Upper lobe of left lung (tissue), 6 donors: Measurements from ENCODE around the gene BMP8A. TPM values are rescaled to one million over a fixed set of nuclear protein-coding genes. Genes with fewer than 3 reads are reported as not detected.

Experiments
- ATAC-seq, 2 donors: fragments of 200-7000 bp; cut with Tn5 transposase; one replicate each; pipeline ENCODE4 v1.9.1; 2022; ENCODE audit warnings: mild to moderate bottlenecking in 2 of 2, moderate library complexity in 2 of 2; ENCODE audit not compliant: low FRiP score in 2 of 2
- DNase-seq, 2 donors: peaks; one replicate each; pipeline ENCODE4 v3.0.0-alpha.2; 2019 to 2020
- H3K27ac ChIP-seq, 4 donors: fragments of 200-600 bp; sonication (generic); one replicate each; pipeline ENCODE4 v1.5.1; 2016 to 2019
- H3K27me3 ChIP-seq, 4 donors: fragments of 200-600 bp; sonication (generic); one replicate each; pipeline ENCODE4 v1.5.1; 2017 to 2019
- H3K36me3 ChIP-seq, 4 donors: fragments of 200-600 bp; sonication (generic); one replicate each; pipeline ENCODE4 v1.5.1; 2016 to 2019
- H3K4me1 ChIP-seq, 4 donors: fragments of 200-600 bp; sonication (generic); one replicate each; pipeline ENCODE4 v1.5.1; 2018 to 2019
- H3K4me3 ChIP-seq, 4 donors: fragments of 200-600 bp; sonication (generic); one replicate each; pipeline ENCODE4 v1.5.1; 2017 to 2019; ENCODE audit warnings: mild to moderate bottlenecking in 2 of 4, moderate library complexity in 1 of 4
- H3K9me3 ChIP-seq, 4 donors: fragments of 200-600 bp; sonication (generic); one replicate each; pipeline ENCODE4 v1.5.1; 2018 to 2019
- CTCF ChIP-seq, 6 experiments: fragments of 450-650 bp in 4 of 6; fragments of 200-600 bp in 2 of 6; sonication (generic) in 2 of 6; IDR thresholded peaks; one replicate each; pipeline ENCODE4 v1.5.1; 2016 to 2019; ENCODE audit warnings: antibody characterized with exemption in 6 of 6
- EP300 ChIP-seq, 4 donors: sonication (generic); formaldehyde crosslinking; IDR thresholded peaks; one replicate each; pipeline ENCODE4 v1.5.1; 2017; ENCODE audit warnings: antibody characterized with exemption in 4 of 4, control low read depth in 2 of 4
- POLR2A ChIP-seq, 4 donors: fragments of 450-650 bp; IDR thresholded peaks; one replicate each; pipeline ENCODE4 v1.5.1; 2016 to 2017; ENCODE audit warnings: antibody characterized with exemption in 4 of 4, mild to moderate bottlenecking in 2 of 4
- POLR2AphosphoS5 ChIP-seq, 2 donors: sonication (generic); formaldehyde crosslinking; IDR thresholded peaks; one replicate each; pipeline ENCODE4 v1.5.1; 2017; ENCODE audit warnings: antibody characterized with exemption in 2 of 2
- WGBS, 2 donors: methylation state at CpG; one replicate each; pipeline ENCODE4 v1.1.5; 2017 to 2018; 5-methylcytosine and 5-hydroxymethylcytosine counted together
- total RNA-seq, 6 donors: library from RNA; depleted of rRNA in 4 of 6; stranded (reverse); fragments of >200 nt in 4 of 6; gene quantifications; one replicate each; pipeline versions ENCODE4 v1.1.0 to v1.2.1, GENCODE V29; 2016 to 2021
- donor health status: DM: no; HTN: no; CAD: no; lungs with moderate emphysema.
- donor health status: DM: no; HTN: yes; CAD: no; lungs with severe emphysema.

BMP8A gene
- total RNA-seq, 6 donors from 2014 or later: 0.30 to 1.4 (median 0.88) TPM; not detected in 1

- no peaks in the 10 kb centered on the region for H3K27me3 ChIP-seq
- 94 to 96% methylated on average over 1 of the region's 1 CpG for WGBS, 2 donors
- no peak overlapping the region for H3K4me3 ChIP-seq
- no peaks in the 10 kb centered on the region for H3K9me3 ChIP-seq
- H3K4me1 ChIP-seq: no peaks in the 10 kb centered on the region
- H3K36me3 ChIP-seq: peaks cover 53 to 72% (median 65%) of the 10 kb centered on the region in 4 donors
- no peak for TF ChIP-seq EP300 (IDR thresholded peaks at IDR 0.05)
- TF ChIP-seq POLR2AphosphoS5 (IDR thresholded peaks at IDR 0.05): no peak
- TF ChIP-seq POLR2A (IDR thresholded peaks at IDR 0.05): no peak
- no peak for TF ChIP-seq CTCF (IDR thresholded peaks at IDR 0.05)
- DNase-seq (no peak), ATAC-seq (no peak)
- H3K27ac ChIP-seq: no peak overlapping the region
Observed at GRCh38 chr1:39561279-39561678, 69.8 kb downstream of the BMP8A start.

DNA sequence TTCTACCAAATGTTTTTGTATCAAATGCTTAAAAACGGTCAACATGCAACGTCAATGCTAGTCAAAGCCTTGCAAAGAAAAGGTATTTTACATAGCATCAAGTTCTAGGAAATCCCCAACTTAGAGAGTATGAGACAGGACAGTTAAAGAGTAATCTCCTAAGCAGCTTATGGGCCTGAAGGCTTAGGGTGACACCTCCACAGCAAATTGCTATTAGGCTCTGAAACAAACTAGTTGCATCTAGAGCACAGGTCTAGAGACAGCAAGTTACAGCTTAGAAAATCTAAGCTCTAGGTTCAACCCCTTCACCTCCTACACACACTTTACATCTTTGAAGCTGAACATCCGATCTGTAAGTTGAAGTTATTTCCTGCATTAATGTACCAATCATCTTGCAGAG, 71.5 kb downstream of the BMP8A start:
- DNase-seq (no peak), ATAC-seq (no peak)
- 89 to 93% methylated on average over 3 of the region's 3 CpGs for WGBS, 2 donors
- Histone ChIP-seq H3K4me3 (no peak overlapping the region), H3K27me3 (no peaks in the 10 kb centered on the region), H3K36me3 (peaks cover 62 to 85% (median 81%) of the 10 kb centered on the region in 4 donors), H3K9me3 (no peaks in the 10 kb centered on the region), H3K4me1 (no peaks in the 10 kb centered on the region), H3K27ac (no peak overlapping the region)
- TF ChIP-seq POLR2A (IDR thresholded peaks at IDR 0.05) (no peak), POLR2AphosphoS5 (IDR thresholded peaks at IDR 0.05) (no peak), EP300 (IDR thresholded peaks at IDR 0.05) (no peak), CTCF (IDR thresholded peaks at IDR 0.05) (no peak)

- TF ChIP-seq POLR2A (IDR thresholded peaks at IDR 0.05) (no peak), POLR2AphosphoS5 (IDR thresholded peaks at IDR 0.05) (no peak), CTCF (IDR thresholded peaks at IDR 0.05) (no peak), EP300 (IDR thresholded peaks at IDR 0.05) (no peak)
- Histone ChIP-seq H3K27me3 (no peaks in the 10 kb centered on the region), H3K4me3 (no peak overlapping the region), H3K9me3 (no peaks in the 10 kb centered on the region), H3K27ac (no peak overlapping the region), H3K36me3 (peaks cover 62 to 92% (median 89%) of the 10 kb centered on the region in 4 donors), H3K4me1 (no peaks in the 10 kb centered on the region)
- DNase-seq: peak in 1 of 2 donors; percentile 35
- WGBS, 2 donors: 86 to 94% methylated on average over 15 of the region's 15 CpGs
- ATAC-seq: no peak
Observed at GRCh38 chr1:39563669-39564068, 72.2 kb downstream of the BMP8A start.

- Histone ChIP-seq H3K36me3 (peaks cover 64 to 96% (median 93%) of the 10 kb centered on the region in 4 donors), H3K27me3 (no peaks in the 10 kb centered on the region), H3K27ac (no peak overlapping the region), H3K9me3 (no peaks in the 10 kb centered on the region), H3K4me3 (no peak overlapping the region), H3K4me1 (no peaks in the 10 kb centered on the region)
- no peak for TF ChIP-seq POLR2AphosphoS5 (IDR thresholded peaks at IDR 0.05)
- no peak for TF ChIP-seq POLR2A (IDR thresholded peaks at IDR 0.05)
- no peak for TF ChIP-seq CTCF (IDR thresholded peaks at IDR 0.05)
- TF ChIP-seq EP300 (IDR thresholded peaks at IDR 0.05): no peak
- DNase-seq (no peak), ATAC-seq (peak in 1 of 2 donors; percentile 28)
- 87 to 88% methylated on average over 7 of the region's 7 CpGs for WGBS, 2 donors
Observed at GRCh38 chr1:39564340-39564739, 72.9 kb downstream of the BMP8A start.

GRCh38 chr1:39564941-39565340, 73.5 kb downstream of the BMP8A start:
- TF ChIP-seq POLR2A (IDR thresholded peaks at IDR 0.05) (no peak), CTCF (IDR thresholded peaks at IDR 0.05) (no peak), POLR2AphosphoS5 (IDR thresholded peaks at IDR 0.05) (no peak), EP300 (IDR thresholded peaks at IDR 0.05) (no peak)
- no peaks in the 10 kb centered on the region for H3K4me1 ChIP-seq
- H3K9me3 ChIP-seq: no peaks in the 10 kb centered on the region
- no peak overlapping the region for H3K27ac ChIP-seq
- no peaks in the 10 kb centered on the region for H3K27me3 ChIP-seq
- DNase-seq: no peak
- WGBS, 2 donors: 82 to 89% methylated on average over 6 of the region's 6 CpGs
- H3K36me3 ChIP-seq: peaks cover 70 to 100% (median 98%) of the 10 kb centered on the region in 4 donors
- no peak for ATAC-seq
- no peak overlapping the region for H3K4me3 ChIP-seq
